ENCODE results near the gene SELENOO.

GRCh38 chr22:50255099-50255498 is 54.3 kb downstream of the SELENOO start:
- no peak for TF ChIP-seq CTCF (IDR thresholded peaks at IDR 0.05; ENCODE audit: low read depth, low read length)
- TF ChIP-seq POLR2A (IDR thresholded peaks at IDR 0.05; ENCODE audit: extremely low read depth, insufficient read length) = no peak
- no peak for TF ChIP-seq MAX (IDR thresholded peaks at IDR 0.05; ENCODE audit: low read depth, low read length)
